Activated CD8-positive, alpha-beta T cell treated with anti-CD3 and anti-CD28 coated beads for 36 hours (primary cell): ENCODE measurements around the gene NEU4. TPM values are rescaled to one million over a fixed set of nuclear protein-coding genes. Genes with fewer than 3 reads are reported as not detected.

Experiments used
- ATAC-seq: fragments of 200-7000 bp; cut with Tn5 transposase; one replicate; pipeline ENCODE4 v1.10.0; 2021; ENCODE audit warnings: mild to moderate bottlenecking, moderate library complexity
- CTCF ChIA-PET: fragments of 350-600 bp; sonication (Branson Sonifier 250); formaldehyde crosslinking; loops from one replicate; lab custom pipeline; 2021; ENCODE audit warnings: antibody characterized with exemption; lab: Charles Lee
- POLR2A ChIA-PET: fragments of 350-600 bp; sonication (Branson Sonifier 250); formaldehyde crosslinking; loops from one replicate; lab custom pipeline; 2021; ENCODE audit warnings: antibody characterized with exemption; lab: Charles Lee
- DNase-seq: peaks from one replicate; pipeline ENCODE4 v3.0.0-alpha.2; 2020
- H3K27ac Mint-ChIP-seq: one replicate; pipeline ENCODE4 v1.8.0; 2021; ENCODE audit warnings: mild to moderate bottlenecking, mixed read lengths
- H3K27me3 Mint-ChIP-seq: one replicate; pipeline ENCODE4 v1.8.0; 2021; ENCODE audit warnings: mixed read lengths
- H3K36me3 Mint-ChIP-seq: one replicate; pipeline ENCODE4 v1.8.0; 2021; ENCODE audit warnings: low read depth, mixed read lengths
- H3K4me1 Mint-ChIP-seq: one replicate; pipeline ENCODE4 v1.8.0; 2021; ENCODE audit warnings: low read depth, mixed read lengths
- H3K4me3 Mint-ChIP-seq: one replicate; pipeline ENCODE4 v1.8.0; 2021; ENCODE audit warnings: mild to moderate bottlenecking, moderate library complexity, mixed read lengths
- H3K9me3 Mint-ChIP-seq: one replicate; pipeline ENCODE4 v1.8.0; 2021; ENCODE audit warnings: mixed read lengths
- CTCF ChIP-seq: fragments of 200-600 bp; IDR thresholded peaks from one replicate; pipeline ENCODE4 v1.8.0; 2022; ENCODE audit warnings: antibody characterized with exemption, mild to moderate bottlenecking
- intact Hi-C: fragments of 100-400 bp; cut with micrococcal nuclease; formaldehyde crosslinking; loops from one replicate; pipeline ENCODE4 v1.10.0; 2022
- total RNA-seq, 2 experiments: library from RNA; stranded (reverse); gene quantifications; one replicate each; pipeline ENCODE4 v1.2.3, GENCODE V29; 2021

NEU4 gene
- total RNA-seq, 2 experiments from 2014 or later: 0.38 to 0.54 TPM

- intact Hi-C loops: no loop called here
- no peak for DNase-seq
- ChIA-PET POLR2A (no interaction called here), CTCF (no interaction called here)
- no peaks in the 10 kb centered on the region for H3K36me3 Mint-ChIP-seq
- ATAC-seq: peak; percentile 63
- no peak overlapping the region for H3K4me3 Mint-ChIP-seq
- peaks cover 7% of the 10 kb centered on the region for H3K4me1 Mint-ChIP-seq
- no peak overlapping the region for H3K27ac Mint-ChIP-seq
- H3K27me3 Mint-ChIP-seq: peaks cover 4% of the 10 kb centered on the region
- H3K9me3 Mint-ChIP-seq: no peaks in the 10 kb centered on the region
- TF ChIP-seq CTCF: no peak
These were observed 4.8 kb downstream of the NEU4 start for GRCh38 chr2:241813644-241814392.

GRCh38 chr2:241814393-241814642, 5.3 kb downstream of the NEU4 start:
- Mint-ChIP-seq H3K27me3 (peaks cover 4% of the 10 kb centered on the region), H3K27ac (no peak overlapping the region), H3K4me3 (no peak overlapping the region), H3K36me3 (no peaks in the 10 kb centered on the region), H3K9me3 (no peaks in the 10 kb centered on the region), H3K4me1 (peaks cover 7% of the 10 kb centered on the region)
- POLR2A ChIA-PET: no interaction called here
- ATAC-seq: no peak
- intact Hi-C loops: no loop called here
- no peak for TF ChIP-seq CTCF
- CTCF ChIA-PET: no interaction called here
- no peak for DNase-seq

GRCh38 chr2:241814643-241815476, 5.9 kb downstream of the NEU4 start:
- TF ChIP-seq CTCF: no peak
- DNase-seq (no peak), ATAC-seq (no peak)
- peaks cover 7% of the 10 kb centered on the region for H3K4me1 Mint-ChIP-seq
- H3K36me3 Mint-ChIP-seq: no peaks in the 10 kb centered on the region
- peaks cover 4% of the 10 kb centered on the region for H3K27me3 Mint-ChIP-seq
- no peak overlapping the region for H3K4me3 Mint-ChIP-seq
- H3K27ac Mint-ChIP-seq: no peak overlapping the region
- H3K9me3 Mint-ChIP-seq: no peaks in the 10 kb centered on the region
- CTCF ChIA-PET: no interaction called here
- POLR2A ChIA-PET: no interaction called here
- intact Hi-C loops: no loop called here

GRCh38 chr2:241815477-241816430, 6.8 kb downstream of the NEU4 start:
- no peaks in the 10 kb centered on the region for H3K9me3 Mint-ChIP-seq
- H3K27me3 Mint-ChIP-seq: peaks cover 4% of the 10 kb centered on the region
- no peak for ATAC-seq
- no peak overlapping the region for H3K4me3 Mint-ChIP-seq
- H3K27ac Mint-ChIP-seq: no peak overlapping the region
- ChIA-PET CTCF (no interaction called here), POLR2A (interaction anchor here (0.5 kb wide), 1 partner anchor 1207 kb away, joined by 4 read pairs; no protein-coding TSS in a partner anchor)
- intact Hi-C loops: no loop called here
- TF ChIP-seq CTCF: no peak
- no peaks in the 10 kb centered on the region for H3K36me3 Mint-ChIP-seq
- H3K4me1 Mint-ChIP-seq: peaks cover 7% of the 10 kb centered on the region
- DNase-seq: no peak
